Measurements from ENCODE around the gene TF. TPM values are rescaled to one million over a fixed set of nuclear protein-coding genes. Genes with fewer than 3 reads are reported as not detected.
"Not testable (repeated sequence)": the region's sequence is repeated elsewhere in the genome, so short reads cannot be mapped to it uniquely, and the experiment has no call there.

The TF gene
- total RNA-seq, 4 donors from 2014 or later = 1.4 to 11.4 (median 6.0) TPM

DNA sequence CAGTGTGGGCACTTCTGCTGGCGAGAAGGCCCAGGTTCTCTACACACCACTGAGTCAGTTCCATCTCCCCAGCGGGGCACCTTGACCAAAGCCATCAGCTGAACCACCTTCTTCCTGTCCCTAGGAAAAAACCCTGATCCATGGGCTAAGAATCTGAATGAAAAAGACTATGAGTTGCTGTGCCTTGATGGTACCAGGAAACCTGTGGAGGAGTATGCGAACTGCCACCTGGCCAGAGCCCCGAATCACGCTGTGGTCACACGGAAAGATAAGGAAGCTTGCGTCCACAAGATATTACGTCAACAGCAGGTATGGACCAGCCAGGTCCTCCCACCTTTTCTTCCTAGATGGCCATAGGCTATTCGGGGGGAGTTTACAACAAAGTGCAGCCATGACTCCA lies 29.1 kb downstream of the TF start:
- H3K9me3 ChIP-seq = no peaks in the 10 kb centered on the region
- no peak for TF ChIP-seq POLR2A (IDR thresholded peaks at IDR 0.05)
- TF ChIP-seq EP300 (IDR thresholded peaks at IDR 0.05) = no peak
- TF ChIP-seq, protein P1, sequence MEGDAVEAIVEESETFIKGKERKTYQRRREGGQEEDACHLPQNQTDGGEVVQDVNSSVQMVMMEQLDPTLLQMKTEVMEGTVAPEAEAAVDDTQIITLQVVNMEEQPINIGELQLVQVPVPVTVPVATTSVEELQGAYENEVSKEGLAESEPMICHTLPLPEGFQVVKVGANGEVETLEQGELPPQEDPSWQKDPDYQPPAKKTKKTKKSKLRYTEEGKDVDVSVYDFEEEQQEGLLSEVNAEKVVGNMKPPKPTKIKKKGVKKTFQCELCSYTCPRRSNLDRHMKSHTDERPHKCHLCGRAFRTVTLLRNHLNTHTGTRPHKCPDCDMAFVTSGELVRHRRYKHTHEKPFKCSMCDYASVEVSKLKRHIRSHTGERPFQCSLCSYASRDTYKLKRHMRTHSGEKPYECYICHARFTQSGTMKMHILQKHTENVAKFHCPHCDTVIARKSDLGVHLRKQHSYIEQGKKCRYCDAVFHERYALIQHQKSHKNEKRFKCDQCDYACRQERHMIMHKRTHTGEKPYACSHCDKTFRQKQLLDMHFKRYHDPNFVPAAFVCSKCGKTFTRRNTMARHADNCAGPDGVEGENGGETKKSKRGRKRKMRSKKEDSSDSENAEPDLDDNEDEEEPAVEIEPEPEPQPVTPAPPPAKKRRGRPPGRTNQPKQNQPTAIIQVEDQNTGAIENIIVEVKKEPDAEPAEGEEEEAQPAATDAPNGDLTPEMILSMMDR (IDR thresholded peaks at IDR 0.05) = no peak
- H3K4me3 ChIP-seq = no peak overlapping the region
- H3K27ac ChIP-seq = no peak overlapping the region
- no peak for DNase-seq (ENCODE audit: low spot score in 2 of 2)
- H3K27me3 ChIP-seq = no peaks in the 10 kb centered on the region
- WGBS, 2 donors = 97 to 98% methylated on average over 9 of the region's 9 CpGs
- peaks cover 0 to 4% (median 0%) of the 10 kb centered on the region in 3 donors for H3K36me3 ChIP-seq
- no peaks in the 10 kb centered on the region for H3K4me1 ChIP-seq

DNA sequence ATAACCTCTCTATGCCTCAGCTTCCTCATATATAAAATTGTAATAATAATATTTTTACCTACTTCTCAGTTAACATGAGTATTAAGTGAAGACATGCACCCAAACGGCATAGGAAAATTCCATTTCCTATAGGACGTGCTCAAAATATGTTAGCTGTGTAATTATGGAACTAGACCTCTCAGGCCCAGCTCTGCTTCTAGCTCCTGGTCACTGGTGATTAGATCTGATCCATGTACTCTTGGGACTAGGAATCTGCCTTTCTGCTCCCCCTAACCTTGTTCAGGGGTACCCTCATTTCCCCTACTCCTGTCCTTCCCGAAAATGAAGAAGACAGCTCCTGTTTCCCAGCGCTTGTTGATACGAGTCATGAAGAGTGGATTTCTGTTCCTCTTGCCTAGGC lies 29.6 kb downstream of the TF start:
- Histone ChIP-seq H3K4me1 (no peaks in the 10 kb centered on the region), H3K4me3 (no peak overlapping the region), H3K27ac (no peak overlapping the region), H3K9me3 (no peaks in the 10 kb centered on the region), H3K36me3 (no peaks in the 10 kb centered on the region), H3K27me3 (no peaks in the 10 kb centered on the region)
- WGBS, 2 donors = 94 to 95% methylated on average over 5 of the region's 5 CpGs
- DNase-seq (ENCODE audit: low spot score in 2 of 2) = no peak
- TF ChIP-seq POLR2A (IDR thresholded peaks at IDR 0.05) (no peak), EP300 (IDR thresholded peaks at IDR 0.05) (no peak)
- TF ChIP-seq, protein P1 (IDR thresholded peaks at IDR 0.05) = no peak

DNA sequence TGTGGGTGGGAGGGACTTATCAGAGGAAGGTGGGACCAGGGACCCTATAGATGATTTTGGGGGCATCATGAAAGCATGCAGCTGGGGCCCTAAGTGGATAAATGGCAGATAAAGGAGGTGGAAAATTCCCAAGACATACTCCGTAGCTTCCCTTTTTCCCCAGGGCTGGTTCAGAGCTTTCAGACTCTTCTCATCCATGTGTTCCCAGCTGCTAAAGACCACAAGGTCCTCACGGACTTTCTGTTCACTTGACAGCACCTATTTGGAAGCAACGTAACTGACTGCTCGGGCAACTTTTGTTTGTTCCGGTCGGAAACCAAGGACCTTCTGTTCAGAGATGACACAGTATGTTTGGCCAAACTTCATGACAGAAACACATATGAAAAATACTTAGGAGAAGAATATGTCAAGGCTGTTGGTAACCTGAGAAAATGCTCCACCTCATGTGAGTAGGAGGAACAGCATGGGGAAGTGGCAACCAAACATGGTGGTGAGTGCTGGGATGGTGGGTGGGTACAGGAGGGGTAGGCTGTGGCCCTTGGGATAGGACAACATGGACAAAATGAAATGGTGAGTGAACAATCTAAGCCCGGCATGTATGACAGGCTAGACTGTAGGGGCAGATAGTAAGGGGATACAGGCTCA lies 30.7 kb downstream of the TF start:
- WGBS, 2 donors = 92 to 96% methylated on average over 7 of the region's 7 CpGs
- Histone ChIP-seq H3K4me3 (no peak overlapping the region), H3K4me1 (no peaks in the 10 kb centered on the region), H3K9me3 (no peaks in the 10 kb centered on the region), H3K27ac (no peak overlapping the region), H3K27me3 (no peaks in the 10 kb centered on the region), H3K36me3 (no peaks in the 10 kb centered on the region)
- no peak for DNase-seq (ENCODE audit: low spot score in 2 of 2)
- TF ChIP-seq POLR2A (IDR thresholded peaks at IDR 0.05) = no peak
- TF ChIP-seq, protein P1 (IDR thresholded peaks at IDR 0.05) = no peak
- no peak for TF ChIP-seq EP300 (IDR thresholded peaks at IDR 0.05)

DNA sequence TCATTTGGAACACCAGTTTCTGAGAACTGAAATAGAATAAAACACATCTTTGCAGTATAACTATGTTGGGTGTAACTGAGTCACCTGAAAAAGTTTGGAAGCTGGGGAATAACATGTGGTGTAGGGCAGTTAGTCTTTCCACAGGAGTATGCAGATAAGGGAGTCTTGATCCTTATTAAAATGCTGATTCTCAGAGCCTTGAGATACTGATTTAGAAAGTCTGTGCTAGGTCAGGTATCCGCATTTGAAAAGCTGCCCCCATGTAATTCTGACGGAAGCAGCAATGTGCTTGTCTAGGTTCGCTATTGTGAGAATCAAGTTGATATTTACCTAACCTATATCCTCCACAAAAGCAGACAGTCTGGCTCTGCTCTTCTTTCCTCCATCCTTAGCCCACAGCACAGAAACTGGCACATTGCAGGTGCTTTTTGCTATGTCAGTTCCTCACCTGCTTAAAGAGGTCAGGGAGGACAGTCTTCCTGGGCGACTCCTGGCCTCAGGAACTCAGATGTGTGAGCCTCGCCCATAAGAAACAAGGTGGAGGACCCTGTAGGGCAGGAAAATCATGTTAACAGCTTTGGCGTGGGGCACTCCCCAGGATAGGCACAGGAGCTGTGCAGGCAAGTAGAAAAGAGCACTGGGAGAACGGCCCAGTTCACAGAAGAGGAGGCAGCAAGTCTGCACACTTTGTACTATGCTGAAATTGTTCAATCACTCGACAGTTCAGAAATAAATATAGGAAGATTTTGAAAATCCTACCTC lies 31.8 kb downstream of the TF start:
- H3K4me3 ChIP-seq = no peak overlapping the region
- WGBS, 2 donors = 80 to 81% methylated on average over 8 of the region's 8 CpGs
- H3K36me3 ChIP-seq = no peaks in the 10 kb centered on the region
- H3K27me3 ChIP-seq = no peaks in the 10 kb centered on the region
- H3K4me1 ChIP-seq = no peaks in the 10 kb centered on the region
- TF ChIP-seq, protein P1 (IDR thresholded peaks at IDR 0.05) = no peak
- TF ChIP-seq POLR2A (IDR thresholded peaks at IDR 0.05) (no peak), EP300 (IDR thresholded peaks at IDR 0.05) (no peak)
- H3K9me3 ChIP-seq = no peaks in the 10 kb centered on the region
- no peak overlapping the region for H3K27ac ChIP-seq
- no peak for DNase-seq (ENCODE audit: low spot score in 2 of 2)

DNA sequence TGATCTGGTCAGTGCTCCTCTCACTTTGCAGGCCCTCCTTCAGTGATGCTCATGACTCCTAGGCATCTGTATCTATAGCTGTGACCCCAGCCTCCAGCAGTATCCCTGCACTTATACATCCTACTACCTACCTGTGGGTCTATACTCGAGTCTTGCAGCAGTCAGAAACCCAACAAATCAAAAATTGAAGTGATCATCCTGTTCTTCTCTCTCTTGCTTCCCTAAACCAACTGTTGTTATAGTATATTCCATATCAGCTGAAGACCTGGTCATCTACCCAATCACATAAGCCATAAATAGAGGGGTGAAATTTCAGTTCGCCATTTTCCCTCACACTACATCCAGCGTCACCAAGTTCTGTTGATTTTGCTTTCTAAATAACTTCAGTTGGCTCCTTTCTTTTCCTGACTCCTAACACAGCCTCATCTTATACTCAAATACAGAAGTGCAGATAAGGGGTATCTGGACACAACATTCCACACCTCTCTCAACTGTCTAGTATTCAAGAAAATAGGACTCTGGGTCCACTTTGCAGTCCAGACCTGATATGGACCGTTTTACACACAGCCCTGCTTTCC lies 33.5 kb downstream of the TF start:
- Histone ChIP-seq H3K4me1 (no peaks in the 10 kb centered on the region), H3K4me3 (no peak overlapping the region), H3K27me3 (no peaks in the 10 kb centered on the region), H3K36me3 (no peaks in the 10 kb centered on the region), H3K9me3 (no peaks in the 10 kb centered on the region), H3K27ac (no peak overlapping the region)
- no peak for DNase-seq (ENCODE audit: low spot score in 2 of 2)
- TF ChIP-seq EP300 (IDR thresholded peaks at IDR 0.05) (no peak), POLR2A (IDR thresholded peaks at IDR 0.05) (no peak)
- TF ChIP-seq, protein P1 (IDR thresholded peaks at IDR 0.05) = no peak
- 62 to 73% methylated on average over 4 of the region's 4 CpGs for WGBS, 2 donors

DNA sequence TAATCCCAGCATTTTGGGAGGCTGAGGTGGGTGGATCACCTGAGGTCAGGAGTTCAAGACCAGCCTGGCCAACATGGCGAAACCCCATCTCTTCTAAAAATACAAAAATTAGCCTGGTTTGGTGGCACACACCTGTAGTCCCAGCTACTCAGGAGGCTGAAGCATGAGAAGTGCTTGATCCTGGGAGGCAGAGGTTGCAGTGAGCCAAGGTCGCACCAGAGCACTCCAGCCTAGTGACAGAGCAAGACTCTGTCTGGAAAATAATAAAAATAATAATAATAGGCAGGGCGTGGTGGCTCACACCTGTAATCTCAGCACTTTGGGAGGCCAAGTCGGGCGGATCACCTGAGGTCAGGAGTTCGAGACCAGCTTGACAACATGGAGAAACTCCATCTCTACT lies 34.6 kb downstream of the TF start:
- 85 to 88% methylated on average over 6 of the region's 6 CpGs for WGBS, 2 donors
- H3K27me3 ChIP-seq; H3K36me3 ChIP-seq; H3K9me3 ChIP-seq; H3K27ac ChIP-seq; DNase-seq (ENCODE audit: low spot score in 2 of 2); H3K4me3 ChIP-seq; H3K4me1 ChIP-seq: not testable (repeated sequence)
